ENCODE measurements around the gene ITGAE. TPM values are rescaled to one million over a fixed set of nuclear protein-coding genes. Genes with fewer than 3 reads are reported as not detected.
A peak's percentile ranks its signal among the peaks of the same experiment; 100 is the strongest.
"Not testable (repeated sequence)": the region's sequence is repeated elsewhere in the genome, so short reads cannot be mapped to it uniquely, and the experiment has no call there.

ITGAE gene
- total RNA-seq, 1 donor from 2014 or later: 19.4 TPM

GRCh38 chr17:3755335-3756030, 45.5 kb downstream of the ITGAE start:
- no peak for ATAC-seq

- ATAC-seq: peak; percentile 97
Observed at GRCh38 chr17:3754458-3755334, 46.3 kb downstream of the ITGAE start.

GRCh38 chr17:3754066-3754457, 46.9 kb downstream of the ITGAE start:
- no peak for ATAC-seq

DNA sequence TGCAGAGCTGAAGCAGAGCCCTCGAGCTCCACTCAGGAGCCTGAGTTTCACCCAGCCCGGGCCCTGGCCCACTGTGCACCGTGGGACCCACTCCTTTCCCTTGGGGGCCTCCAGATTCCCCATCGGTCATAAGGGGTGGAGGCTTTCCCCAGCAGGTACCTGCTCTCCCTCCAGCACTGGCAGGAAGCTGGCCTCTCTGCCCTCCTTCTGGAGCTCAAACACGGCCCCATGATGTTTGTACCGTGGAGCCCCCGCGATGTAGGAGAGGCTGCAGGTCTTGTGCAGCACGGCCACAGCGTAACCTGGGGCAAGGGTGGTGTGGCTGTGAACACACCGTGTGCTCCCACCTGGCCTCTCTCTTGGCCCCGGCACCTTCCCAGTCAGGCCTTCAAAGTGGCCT, 47.4 kb downstream of the ITGAE start:
- ATAC-seq: no peak

DNA sequence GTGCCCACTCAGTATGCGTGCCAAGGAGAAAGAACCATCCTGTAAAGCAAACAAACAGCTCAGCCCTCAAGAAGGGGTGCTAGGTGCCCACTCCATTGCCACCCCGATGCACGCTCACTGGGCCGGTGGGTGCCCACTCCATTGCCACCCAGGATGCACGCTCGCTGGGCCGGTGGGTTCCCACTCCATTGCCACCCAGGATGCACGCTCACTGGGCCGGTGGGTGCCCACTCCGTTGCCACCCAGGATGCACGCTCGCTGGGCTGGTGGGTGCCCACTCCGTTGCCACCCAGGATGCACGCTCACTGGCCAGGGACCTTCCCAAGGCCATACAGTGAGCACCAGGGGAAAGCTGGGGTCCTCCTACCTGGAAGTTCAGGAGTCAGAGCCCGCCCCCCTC, 49.2 kb downstream of the ITGAE start:
- ATAC-seq: no peak

GRCh38 chr17:3750926-3751325, 50.1 kb downstream of the ITGAE start:
- ATAC-seq: no peak

GRCh38 chr17:3750296-3750695, 50.7 kb downstream of the ITGAE start:
- ATAC-seq: no peak

- no peak for ATAC-seq
Observed at GRCh38 chr17:3748576-3748975, 52.4 kb downstream of the ITGAE start.

DNA sequence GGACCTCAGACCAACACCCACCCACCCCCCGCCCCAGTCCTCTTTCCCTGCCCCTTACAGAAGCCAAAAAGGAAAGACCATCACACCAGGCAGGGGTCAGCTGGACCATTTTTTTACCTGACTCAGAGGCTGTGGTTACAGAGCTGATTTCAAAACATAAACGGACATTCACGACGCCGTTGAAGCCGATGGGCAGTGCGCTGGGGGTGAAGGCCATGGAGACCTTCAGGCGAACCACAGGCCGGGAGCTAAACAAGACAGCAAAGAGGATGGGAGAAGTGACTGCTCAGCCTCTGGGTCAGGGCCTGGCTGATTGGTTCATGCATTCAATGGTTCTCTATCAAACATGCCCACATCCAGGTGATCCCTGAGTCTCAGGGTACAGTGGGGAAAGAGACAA, 53.2 kb downstream of the ITGAE start:
- no peak for ATAC-seq

- ATAC-seq: no peak
Observed at GRCh38 chr17:3745071-3745470, 55.9 kb downstream of the ITGAE start.

DNA sequence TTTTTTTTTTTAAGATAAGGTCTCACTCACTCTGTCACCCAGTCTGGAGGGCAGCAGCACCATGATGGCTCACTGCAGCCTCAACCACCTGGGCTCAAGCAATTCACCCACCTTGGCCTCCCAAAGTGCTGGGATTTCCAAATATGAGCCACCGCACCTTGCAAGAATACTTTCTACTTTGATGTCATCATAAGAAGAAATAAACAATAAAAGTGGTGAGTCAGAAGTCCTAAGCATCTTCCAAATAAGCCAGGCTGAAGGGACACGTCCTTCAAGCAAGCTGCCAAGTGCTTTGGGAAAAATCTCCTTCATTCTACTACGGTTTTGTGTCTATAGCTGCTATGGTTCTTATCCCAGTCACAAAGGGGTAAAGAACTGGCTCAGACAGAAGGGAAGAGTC, 57.0 kb downstream of the ITGAE start:
- ATAC-seq: no peak

DNA sequence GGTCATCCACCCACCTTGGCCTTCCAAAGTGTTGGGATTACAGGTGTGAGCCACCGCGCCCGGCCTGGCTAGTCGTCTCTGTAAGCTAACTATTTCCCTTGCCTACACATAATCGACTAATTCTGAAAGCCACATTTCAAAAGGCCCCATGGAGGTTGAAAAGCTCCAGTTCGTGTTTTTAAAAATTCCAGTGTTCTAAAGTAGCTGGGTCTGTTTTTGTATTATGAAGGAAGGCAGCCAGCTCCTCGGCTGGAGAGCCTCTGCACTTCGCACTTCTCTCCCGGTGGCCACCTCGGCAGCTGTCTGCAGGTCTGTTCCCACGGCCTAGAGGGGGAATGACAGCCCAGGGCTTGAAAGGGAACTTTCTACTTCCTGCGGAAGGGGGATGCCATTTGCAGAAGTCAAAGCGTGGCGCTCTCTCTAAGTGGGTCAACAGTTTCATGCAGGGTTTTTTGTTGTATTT, 60.3 kb downstream of the ITGAE start:
- no peak for ATAC-seq

- ATAC-seq: no peak
Observed at GRCh38 chr17:3739422-3740124, 61.4 kb downstream of the ITGAE start.

DNA sequence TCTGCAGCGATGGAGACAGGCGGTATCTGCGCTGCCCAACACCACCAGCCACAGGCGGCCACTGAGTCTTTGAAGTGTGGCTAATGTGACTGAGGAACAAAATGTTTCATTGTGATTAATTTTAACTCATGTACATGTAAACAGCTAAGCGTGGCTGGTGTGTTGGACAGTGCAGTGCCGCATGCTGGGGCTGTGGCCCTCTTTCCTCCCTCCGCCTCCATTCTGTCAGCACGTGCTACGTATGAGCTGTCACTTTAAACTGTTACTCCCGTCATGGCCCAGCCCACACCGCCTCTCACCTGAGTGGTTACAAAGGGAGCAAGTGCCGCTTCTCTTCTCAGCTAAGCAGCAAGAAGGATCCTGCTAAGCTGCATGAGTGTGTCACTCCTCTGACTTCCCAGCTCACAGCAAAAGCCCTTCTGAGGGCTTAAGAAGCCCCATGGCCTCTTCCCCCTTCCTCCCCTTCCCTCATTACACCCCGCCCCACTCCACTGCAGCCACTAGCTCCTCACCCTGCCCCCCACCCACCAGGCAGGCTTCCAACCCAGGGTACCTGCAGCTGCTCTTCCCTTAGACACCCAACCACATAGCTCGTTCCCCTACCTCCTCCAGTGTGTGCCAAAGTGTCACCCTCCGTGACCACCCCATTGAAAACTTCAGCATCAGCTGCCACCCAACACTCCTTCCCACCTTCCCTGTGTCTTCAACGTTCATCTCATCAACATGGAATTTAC, 62.3 kb downstream of the ITGAE start:
- ATAC-seq: peak; percentile 87

- no peak for ATAC-seq
Observed at GRCh38 chr17:3735515-3735914, 65.5 kb downstream of the ITGAE start.

- ATAC-seq: not testable (repeated sequence)
Observed at GRCh38 chr17:3734911-3735276, 66.1 kb downstream of the ITGAE start.

GRCh38 chr17:3732210-3732621, 68.8 kb downstream of the ITGAE start:
- no peak for ATAC-seq

GRCh38 chr17:3730881-3731429, 70.0 kb downstream of the ITGAE start:
- ATAC-seq: no peak

DNA sequence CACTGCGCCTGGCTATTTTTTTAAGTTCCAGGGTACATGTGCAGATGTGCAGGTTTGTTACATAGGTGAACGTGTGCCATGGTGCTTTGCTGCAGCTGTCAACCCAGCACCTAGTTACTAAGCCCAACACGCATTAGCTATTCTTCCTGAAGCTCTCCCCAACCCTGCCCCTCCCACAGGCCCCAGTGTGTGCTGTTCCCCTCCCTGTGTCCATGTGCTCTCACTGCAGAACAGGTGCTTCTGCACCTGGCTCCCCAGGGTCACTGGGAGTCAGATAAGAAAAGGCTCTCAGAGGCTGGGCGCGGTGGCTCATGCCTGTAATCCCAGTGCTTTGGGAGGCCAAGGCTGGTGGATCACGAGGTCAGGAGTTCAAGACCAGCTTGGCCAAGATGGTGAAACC, 71.1 kb downstream of the ITGAE start:
- ATAC-seq: no peak

GRCh38 chr17:3728099-3728498, 72.9 kb downstream of the ITGAE start:
- not testable (repeated sequence) for ATAC-seq

- ATAC-seq: no peak
Observed at GRCh38 chr17:3727041-3727440, 73.9 kb downstream of the ITGAE start.

GRCh38 chr17:3724378-3725077, 76.5 kb downstream of the ITGAE start:
- peak; percentile 18 for ATAC-seq

Data from esophagus mucosa (tissue), 1 donor.